Prostate gland (tissue), 2 donors: ENCODE measurements around the gene MGLL.

Source experiments
- POLR2A ChIP-seq: fragments of 450-650 bp; IDR thresholded peaks from one replicate; pipeline ENCODE4 v1.6.1; 2016; ENCODE audit warnings: antibody characterized with exemption, mild to moderate bottlenecking
- POLR2AphosphoS5 ChIP-seq: sonication (generic); formaldehyde crosslinking; IDR thresholded peaks from one replicate; pipeline ENCODE4 v1.6.1; 2017; ENCODE audit warnings: antibody characterized with exemption
- TF ChIP-seq, protein P1 (sequence below), 4 experiments: fragments of 200-600 bp in 2 of 4; fragments of 450-650 bp in 2 of 4; sonication (generic) in 2 of 4; IDR thresholded peaks; 1 replicate in 3 of 4; 2 replicates in 1 of 4; pipeline ENCODE4 v1.5.1; 2016 to 2019; ENCODE audit warnings: antibody characterized with exemption in 4 of 4, mild to moderate bottlenecking in 2 of 4, moderate library complexity in 2 of 4

- TF ChIP-seq, protein P1, sequence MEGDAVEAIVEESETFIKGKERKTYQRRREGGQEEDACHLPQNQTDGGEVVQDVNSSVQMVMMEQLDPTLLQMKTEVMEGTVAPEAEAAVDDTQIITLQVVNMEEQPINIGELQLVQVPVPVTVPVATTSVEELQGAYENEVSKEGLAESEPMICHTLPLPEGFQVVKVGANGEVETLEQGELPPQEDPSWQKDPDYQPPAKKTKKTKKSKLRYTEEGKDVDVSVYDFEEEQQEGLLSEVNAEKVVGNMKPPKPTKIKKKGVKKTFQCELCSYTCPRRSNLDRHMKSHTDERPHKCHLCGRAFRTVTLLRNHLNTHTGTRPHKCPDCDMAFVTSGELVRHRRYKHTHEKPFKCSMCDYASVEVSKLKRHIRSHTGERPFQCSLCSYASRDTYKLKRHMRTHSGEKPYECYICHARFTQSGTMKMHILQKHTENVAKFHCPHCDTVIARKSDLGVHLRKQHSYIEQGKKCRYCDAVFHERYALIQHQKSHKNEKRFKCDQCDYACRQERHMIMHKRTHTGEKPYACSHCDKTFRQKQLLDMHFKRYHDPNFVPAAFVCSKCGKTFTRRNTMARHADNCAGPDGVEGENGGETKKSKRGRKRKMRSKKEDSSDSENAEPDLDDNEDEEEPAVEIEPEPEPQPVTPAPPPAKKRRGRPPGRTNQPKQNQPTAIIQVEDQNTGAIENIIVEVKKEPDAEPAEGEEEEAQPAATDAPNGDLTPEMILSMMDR (IDR thresholded peaks at IDR 0.05): no peak
- TF ChIP-seq POLR2A: no peak
- peak; percentile 29 for TF ChIP-seq POLR2AphosphoS5
Observed at GRCh38 chr3:127714125-127714571, 108.2 kb downstream of the MGLL start.
